Activated CD4-positive, CD25-positive, alpha-beta regulatory T cell treated with anti-CD3 and anti-CD28 coated beads, Interleukin-2, amount 50 U/mL, for 72 hours (primary cell): ENCODE data around the gene NAGS.
"Not testable (repeated sequence)": the region's sequence is repeated elsewhere in the genome, so short reads cannot be mapped to it uniquely, and the experiment has no call there.

Experiments
- DNase-seq: peaks from one replicate; pipeline ENCODE4 v3.0.0; 2021

NAGS gene

GRCh38 chr17:43986225-43986981, 18.0 kb upstream of the NAGS start:
- no peak for DNase-seq

DNA sequence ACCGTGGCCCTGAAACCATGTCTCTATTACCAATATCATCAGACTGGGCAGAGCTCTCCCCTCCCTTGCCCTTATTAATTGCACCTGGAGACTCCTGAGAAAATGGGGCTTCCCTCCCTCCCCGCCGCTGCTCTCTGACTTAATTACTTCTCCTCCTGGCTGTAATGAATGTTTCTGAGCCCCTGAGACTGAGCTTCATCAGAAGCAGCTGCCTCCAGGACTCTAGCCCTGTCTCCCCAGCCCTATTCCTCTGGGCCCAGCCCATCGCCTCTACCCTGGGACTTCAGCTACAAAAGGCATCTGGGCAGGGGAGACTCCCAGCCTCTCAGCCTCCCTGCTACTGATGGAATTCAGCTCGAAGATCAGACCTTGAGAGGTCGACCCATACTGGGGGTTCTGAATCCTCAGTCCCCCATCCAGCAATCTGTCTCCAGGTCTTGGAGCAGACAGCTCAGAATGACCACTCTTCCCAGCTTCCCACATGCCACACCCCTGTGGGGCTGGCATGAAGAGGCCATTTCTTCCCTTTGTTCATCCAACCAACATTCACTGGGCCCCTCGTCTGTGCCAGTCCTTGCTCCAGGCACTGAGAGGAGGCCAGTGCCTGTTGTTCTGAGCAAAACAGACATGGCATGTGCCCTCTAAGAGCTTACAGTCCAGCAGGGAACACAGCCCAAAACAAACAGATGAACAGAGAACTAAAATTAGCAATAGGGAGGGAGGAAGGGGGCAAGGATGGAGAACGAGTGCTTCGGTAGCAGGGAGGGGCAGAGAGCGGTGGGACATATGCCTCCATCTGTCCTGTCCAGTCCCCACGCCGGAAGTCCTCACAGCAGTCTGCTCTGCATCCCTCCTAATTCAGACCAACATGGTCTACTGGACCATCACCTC, 17.0 kb upstream of the NAGS start:
- no peak for DNase-seq

GRCh38 chr17:43988301-43988700, 16.1 kb upstream of the NAGS start:
- no peak for DNase-seq

DNA sequence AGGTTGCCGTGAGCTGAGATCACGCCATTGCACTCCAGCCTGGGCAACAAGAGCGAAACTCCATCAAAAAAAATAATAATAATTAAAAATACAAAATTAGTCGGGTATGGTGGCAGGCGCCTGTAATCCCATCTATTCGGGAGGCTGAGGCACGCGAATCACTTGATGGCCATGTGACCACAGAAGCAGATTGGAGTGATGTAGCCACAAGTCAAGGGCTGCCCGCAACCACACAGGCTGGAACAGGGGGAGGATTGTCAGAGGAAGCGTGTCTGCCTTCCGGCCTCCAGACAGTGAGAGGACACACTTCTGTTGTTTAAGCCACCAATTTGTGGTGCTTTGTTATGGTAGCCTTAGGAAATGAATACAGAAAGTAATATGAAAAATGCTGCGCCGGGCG, 11.8 kb upstream of the NAGS start:
- DNase-seq, result no peak

GRCh38 chr17:43994272-43995149, 9.9 kb upstream of the NAGS start:
- DNase-seq, result peak; percentile 65

DNA sequence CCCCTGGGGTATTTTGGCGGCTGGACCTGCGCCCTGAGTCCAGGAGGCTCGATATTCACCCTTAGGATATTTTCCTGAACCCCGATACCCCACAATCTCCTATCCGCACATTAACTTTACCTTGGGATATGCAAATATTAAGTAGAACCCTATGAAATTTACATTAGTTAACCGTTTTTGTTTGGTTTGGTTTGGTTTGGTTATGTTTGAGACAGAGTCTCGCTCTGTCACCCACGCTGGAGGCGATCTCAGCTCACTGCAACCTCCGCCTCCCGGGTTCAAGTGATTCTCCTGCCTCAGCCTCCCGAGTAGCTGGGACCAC, 9.3 kb upstream of the NAGS start:
- no peak for DNase-seq

- not testable (repeated sequence) for DNase-seq
These were observed 7.2 kb upstream of the NAGS start for GRCh38 chr17:43997180-43997579.

- no peak for DNase-seq
These were observed 5.9 kb upstream of the NAGS start for GRCh38 chr17:43998552-43998951.

GRCh38 chr17:43999024-43999423, 5.4 kb upstream of the NAGS start:
- DNase-seq, result no peak

- DNase-seq, result no peak
These were observed 4.1 kb upstream of the NAGS start for GRCh38 chr17:44000141-44000860.

- no peak for DNase-seq
These were observed 3.5 kb upstream of the NAGS start for GRCh38 chr17:44000871-44001460.

- DNase-seq, result no peak
These were observed 2.9 kb upstream of the NAGS start for GRCh38 chr17:44001461-44001920.

GRCh38 chr17:44002141-44002848, 2.1 kb upstream of the NAGS start:
- DNase-seq, result no peak

GRCh38 chr17:44004761-44005526, 522 bp downstream of the NAGS start:
- peak; percentile 47 for DNase-seq

DNA sequence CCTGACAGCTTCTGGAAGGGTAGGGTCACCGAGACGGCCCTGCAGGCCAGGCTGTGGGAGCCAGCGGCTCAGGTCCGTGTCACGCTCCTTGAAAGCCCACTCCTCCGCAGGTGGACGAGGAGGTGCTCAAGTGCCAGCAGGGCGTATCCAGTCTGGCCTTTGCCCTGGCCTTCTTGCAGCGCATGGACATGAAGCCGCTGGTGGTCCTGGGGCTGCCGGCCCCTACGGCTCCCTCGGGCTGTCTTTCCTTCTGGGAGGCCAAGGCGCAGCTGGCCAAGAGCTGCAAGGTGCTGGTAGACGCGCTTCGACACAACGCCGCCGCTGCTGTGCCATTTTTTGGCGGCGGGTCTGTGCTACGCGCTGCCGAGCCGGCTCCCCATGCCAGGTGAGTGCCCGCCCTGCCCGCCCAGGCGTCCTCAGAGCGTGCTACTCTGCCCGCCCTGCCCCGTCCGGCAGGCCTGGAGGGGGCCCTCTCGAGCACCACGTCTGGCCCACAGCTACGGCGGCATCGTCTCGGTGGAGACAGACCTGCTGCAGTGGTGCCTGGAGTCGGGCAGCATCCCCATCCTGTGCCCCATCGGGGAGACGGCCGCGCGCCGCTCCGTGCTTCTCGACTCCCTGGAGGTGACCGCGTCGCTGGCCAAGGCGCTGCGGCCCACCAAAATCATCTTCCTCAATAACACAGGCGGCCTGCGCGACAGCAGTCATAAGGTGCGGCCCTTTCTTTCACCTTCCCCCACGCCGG, 1.3 kb downstream of the NAGS start:
- peak; percentile 42 for DNase-seq

DNA sequence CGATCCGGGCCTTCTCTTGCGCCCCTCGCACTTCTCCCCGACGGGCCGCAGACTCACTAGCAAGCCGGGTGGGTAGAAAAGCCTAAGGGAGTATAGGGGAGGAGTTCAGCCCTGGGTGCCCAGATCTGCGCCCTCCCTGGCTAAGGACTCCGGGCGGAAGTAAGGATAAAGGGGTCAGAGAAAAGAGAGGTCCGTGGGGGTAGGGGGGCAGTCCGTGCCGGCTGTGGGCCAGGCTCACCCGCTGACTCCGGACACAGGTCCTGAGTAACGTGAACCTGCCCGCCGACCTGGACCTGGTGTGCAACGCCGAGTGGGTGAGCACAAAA, 1.8 kb downstream of the NAGS start:
- DNase-seq, result no peak

DNA sequence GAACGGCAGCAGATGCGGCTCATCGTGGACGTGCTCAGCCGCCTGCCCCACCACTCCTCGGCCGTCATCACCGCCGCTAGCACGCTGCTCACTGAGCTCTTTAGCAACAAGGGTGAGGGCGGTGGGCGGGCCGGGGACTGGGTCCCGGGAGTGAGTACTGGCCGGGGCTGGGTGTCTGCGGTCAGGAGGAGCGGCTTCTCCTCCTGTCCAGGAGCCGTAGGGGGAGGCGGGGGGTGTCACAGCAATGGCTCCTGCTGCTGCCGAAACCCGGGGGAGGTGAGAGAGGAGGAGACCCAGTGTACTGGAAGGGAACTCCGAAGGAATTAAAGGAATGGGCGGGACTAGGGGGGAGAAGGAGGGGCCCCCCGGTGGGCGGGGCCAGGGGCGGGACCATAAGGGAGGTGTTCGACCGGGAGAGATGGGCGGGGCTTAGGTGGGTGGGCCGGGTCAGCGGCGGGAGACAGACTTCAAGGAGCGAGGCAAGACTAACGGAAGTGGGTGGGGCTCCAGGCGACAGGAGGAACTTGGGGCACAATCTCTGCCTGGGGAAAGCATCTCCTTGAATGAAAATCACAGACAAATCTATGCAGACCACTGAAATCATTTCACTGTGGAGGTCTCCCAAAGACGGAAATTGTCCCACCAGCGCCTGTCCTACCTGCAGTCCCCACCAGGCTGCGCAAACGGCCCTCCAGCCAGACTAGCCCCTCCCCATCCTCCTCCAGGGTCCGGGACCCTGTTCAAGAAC, 2.4 kb downstream of the NAGS start:
- peak; percentile 90 for DNase-seq

DNA sequence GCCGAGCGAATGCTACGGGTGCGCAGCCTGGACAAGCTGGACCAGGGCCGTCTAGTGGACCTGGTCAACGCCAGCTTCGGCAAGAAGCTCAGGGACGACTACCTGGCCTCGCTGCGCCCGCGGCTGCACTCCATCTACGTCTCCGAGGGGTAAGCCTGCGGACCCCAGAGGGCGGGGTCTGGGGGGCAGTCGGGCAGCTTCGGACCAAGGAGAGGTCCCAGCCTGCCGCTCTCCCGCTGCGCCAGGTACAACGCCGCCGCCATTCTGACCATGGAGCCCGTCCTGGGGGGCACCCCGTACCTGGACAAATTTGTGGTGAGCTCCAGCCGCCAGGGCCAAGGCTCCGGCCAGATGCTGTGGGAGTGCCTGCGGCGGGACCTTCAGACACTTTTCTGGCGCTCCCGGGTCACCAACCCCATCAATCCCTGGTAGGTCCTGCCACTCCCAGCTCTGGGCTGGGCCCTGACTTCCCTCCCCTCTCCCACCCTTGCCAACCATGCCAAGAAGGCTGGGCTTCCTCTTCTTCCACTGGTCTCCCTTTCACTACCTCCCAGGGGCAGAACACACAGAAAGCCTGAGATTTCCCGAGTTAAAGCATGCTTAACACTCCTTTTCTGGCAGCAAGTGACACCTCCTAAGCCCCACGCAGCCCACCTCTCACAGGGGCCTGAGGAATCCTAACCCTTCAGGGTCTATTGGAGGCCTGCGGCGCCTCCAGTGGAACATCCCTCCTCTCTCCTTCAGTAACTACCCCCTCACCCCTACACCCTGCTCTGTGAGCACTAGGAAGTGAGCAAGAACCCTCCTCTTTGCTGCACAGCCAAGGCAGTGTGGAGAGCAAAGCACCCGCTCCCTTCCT, 3.2 kb downstream of the NAGS start:
- DNase-seq, result no peak
